Epithelial cell of esophagus (primary cell): ENCODE measurements around the gene SUSD2.
A peak's percentile ranks its signal among the peaks of the same experiment; 100 is the strongest.
"Not testable (repeated sequence)": the region's sequence is repeated elsewhere in the genome, so short reads cannot be mapped to it uniquely, and the experiment has no call there.

ENCODE experiments used
- DNase-seq: peaks from one replicate; pipeline ENCODE4 v3.0.0; 2010; ENCODE audit warnings: low read depth
- H3K4me3 ChIP-seq: 2 replicates; pipeline ENCODE4 v1.5.1; 2011; ENCODE audit warnings: mild to moderate bottlenecking, low read length, control low read depth
- TF ChIP-seq, protein P1 (sequence below): IDR thresholded peaks from 2 replicates; pipeline ENCODE4 v1.5.1; 2011; ENCODE audit warnings: low read depth, mild to moderate bottlenecking, low read length, control low read depth, inconsistent platforms; ENCODE audit not compliant: insufficient read depth; ENCODE audit errors: missing control alignments

The SUSD2 gene, protein sequence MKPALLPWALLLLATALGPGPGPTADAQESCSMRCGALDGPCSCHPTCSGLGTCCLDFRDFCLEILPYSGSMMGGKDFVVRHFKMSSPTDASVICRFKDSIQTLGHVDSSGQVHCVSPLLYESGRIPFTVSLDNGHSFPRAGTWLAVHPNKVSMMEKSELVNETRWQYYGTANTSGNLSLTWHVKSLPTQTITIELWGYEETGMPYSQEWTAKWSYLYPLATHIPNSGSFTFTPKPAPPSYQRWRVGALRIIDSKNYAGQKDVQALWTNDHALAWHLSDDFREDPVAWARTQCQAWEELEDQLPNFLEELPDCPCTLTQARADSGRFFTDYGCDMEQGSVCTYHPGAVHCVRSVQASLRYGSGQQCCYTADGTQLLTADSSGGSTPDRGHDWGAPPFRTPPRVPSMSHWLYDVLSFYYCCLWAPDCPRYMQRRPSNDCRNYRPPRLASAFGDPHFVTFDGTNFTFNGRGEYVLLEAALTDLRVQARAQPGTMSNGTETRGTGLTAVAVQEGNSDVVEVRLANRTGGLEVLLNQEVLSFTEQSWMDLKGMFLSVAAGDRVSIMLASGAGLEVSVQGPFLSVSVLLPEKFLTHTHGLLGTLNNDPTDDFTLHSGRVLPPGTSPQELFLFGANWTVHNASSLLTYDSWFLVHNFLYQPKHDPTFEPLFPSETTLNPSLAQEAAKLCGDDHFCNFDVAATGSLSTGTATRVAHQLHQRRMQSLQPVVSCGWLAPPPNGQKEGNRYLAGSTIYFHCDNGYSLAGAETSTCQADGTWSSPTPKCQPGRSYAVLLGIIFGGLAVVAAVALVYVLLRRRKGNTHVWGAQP

DNA sequence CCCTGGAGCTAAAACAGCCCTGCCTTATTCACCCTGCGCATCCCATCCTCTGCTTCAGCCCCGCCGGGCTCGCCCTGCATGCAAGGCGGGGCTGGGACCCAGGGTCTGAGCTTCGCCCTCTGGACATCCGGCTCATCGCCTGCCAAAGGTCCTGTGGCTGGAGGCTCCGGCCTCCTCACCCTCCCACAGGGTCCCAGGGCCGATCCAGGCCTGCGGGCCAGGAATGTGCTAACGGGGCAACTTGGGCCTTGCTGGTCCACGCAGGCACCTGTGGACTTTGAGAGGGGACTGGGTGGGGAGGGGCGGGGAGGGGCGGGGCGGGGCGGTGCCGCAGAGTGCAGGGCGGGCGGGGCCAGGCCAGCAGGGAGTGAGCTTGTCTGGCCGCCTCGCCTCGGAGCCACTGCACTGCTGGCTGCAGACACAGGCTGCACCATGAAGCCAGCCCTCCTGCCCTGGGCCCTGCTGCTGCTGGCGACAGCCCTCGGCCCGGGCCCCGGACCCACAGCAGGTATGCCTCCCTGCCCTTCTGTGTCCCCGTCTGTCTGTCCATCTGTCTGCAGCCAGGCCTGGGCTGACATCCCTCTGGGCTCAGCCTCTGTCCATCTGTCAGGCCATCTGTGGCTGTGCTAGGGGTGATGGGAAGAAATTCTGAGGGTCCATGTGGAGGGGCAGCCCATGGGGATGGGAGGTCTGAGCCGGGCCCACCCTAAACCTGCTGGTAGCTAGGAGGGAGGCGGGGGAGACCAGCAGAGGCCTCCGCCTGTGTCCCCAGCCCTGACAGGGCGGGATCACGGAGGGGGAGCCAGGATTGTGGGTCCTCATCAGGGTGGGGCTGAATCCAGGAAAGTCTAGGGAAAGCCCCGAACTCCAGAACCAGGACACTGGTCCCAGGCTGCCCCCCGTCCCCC, at the start of gene SUSD2:
TSS of gene SUSD2 (plus strand) at position 400 of the 908 bp plus-strand sequence. CDS start at position 433, 33 bp downstream.
- TF ChIP-seq, protein P1, sequence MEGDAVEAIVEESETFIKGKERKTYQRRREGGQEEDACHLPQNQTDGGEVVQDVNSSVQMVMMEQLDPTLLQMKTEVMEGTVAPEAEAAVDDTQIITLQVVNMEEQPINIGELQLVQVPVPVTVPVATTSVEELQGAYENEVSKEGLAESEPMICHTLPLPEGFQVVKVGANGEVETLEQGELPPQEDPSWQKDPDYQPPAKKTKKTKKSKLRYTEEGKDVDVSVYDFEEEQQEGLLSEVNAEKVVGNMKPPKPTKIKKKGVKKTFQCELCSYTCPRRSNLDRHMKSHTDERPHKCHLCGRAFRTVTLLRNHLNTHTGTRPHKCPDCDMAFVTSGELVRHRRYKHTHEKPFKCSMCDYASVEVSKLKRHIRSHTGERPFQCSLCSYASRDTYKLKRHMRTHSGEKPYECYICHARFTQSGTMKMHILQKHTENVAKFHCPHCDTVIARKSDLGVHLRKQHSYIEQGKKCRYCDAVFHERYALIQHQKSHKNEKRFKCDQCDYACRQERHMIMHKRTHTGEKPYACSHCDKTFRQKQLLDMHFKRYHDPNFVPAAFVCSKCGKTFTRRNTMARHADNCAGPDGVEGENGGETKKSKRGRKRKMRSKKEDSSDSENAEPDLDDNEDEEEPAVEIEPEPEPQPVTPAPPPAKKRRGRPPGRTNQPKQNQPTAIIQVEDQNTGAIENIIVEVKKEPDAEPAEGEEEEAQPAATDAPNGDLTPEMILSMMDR, result no peak
- DNase-seq, result no peak
- H3K4me3 ChIP-seq, result no peak within 1 kb of the TSS

DNA sequence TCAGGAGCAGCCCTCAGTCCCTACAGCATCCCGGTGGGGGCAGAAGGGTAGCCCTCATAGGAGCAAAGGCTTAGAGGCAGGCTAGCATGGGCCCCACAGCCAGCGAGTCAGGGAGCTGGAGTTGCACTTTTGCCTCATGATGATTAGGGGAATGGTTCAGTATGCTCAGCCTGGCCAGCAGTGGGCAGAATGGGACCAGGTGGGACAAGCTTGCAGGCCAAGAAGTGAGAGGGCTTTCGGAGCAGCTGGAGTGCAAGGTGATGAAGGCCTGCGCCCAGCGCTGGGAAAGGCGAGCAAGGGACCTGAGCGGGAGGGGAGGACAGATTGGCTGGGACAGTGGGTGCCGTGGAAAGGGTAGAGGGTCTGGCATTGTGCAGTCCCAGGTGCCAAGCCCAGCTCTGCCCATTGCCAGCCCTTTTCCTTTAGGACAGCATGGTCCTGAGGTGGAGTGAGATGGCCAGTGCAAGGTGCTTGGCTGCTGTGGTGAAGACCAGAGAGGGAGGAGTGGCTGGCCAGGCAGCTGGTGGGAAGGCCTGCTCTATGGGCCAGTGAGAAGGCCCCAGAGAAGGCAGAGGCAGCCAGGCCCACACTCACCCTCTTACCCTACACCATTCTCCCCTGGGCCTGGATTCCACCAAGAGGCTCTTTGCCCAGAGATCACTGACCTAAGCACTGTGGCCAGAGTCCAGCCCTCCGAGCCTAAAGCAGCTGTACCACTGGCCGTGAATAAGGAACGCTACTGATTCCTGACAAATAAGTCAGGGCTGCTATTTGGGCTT, 47.9 kb upstream of the SUSD2 start:
- no peak for DNase-seq
- TF ChIP-seq, protein P1, result peak; percentile 8
- no peak overlapping the region for H3K4me3 ChIP-seq

- TF ChIP-seq, protein P1, result no peak
- no peak for DNase-seq
- no peak overlapping the region for H3K4me3 ChIP-seq
Measured at GRCh38 chr22:24134090-24134846, 47.0 kb upstream of the SUSD2 start.

GRCh38 chr22:24136533-24136932, 44.8 kb upstream of the SUSD2 start:
- DNase-seq, result not testable (repeated sequence)

DNA sequence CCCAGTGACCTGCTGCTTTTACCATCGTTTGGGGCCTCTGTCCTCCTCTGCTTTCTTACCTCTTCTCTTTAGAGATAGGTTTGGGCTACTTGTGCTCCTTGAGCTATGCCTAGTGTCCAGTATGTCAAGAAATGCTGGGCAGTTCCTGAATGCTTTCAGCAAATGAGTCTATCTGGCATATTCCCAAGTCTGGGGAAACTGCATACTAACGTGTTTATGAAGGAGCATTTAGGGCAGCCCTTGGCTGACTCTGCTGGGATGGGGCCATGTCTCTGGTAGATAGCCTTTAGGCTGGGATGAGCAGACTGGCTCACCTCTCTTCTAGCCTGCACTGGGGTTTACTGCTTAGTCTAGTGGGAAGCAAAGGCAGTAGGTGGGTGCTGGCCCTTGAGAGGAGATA, 43.7 kb upstream of the SUSD2 start:
- no peak overlapping the region for H3K4me3 ChIP-seq
- TF ChIP-seq, protein P1, result no peak
- DNase-seq, result no peak

More at GRCh38 chr22:24136533-24136932, 44.8 kb upstream of the SUSD2 start:
- H3K4me3 ChIP-seq, result not testable (repeated sequence)

DNA sequence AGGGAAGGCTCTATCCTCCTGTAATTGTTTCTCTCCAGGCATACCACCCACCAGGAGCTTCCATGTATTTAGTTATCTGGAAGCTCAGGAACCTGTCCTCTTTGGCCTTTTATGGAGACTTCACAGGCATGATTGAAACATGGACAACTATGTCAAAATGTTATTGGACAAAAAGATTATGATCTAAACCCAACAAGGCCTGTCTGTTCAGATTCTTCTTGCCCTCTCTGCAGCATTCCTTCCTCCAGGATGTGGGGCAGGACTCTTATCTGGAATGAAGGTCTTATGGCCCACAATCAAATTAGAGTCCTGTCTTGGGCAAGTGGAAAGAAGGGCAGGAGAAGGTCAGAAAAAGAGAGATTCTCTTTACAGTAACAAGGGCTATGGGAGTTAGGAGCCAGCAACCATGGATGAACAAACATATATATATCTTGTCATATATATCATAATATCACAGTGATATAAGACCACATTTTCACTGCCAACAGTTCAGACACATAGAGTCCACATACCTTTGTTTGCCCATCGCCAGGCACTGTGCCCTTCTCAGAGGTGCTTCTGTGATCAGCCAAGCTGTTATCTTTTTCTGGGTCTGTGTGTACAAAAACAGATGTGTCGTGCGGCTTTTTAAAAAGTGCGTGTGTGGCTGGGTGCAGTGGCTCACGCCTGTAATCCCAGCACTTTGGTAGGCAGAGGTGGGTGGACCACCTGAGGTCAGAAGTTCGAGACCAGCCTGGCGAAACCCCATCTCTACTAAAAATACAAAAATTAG, 42.5 kb upstream of the SUSD2 start:
- DNase-seq, result no peak
- TF ChIP-seq, protein P1, result no peak
- H3K4me3 ChIP-seq, result no peak overlapping the region
